HepG2 (cell line): ENCODE results near the gene NSMCE1. TPM values are rescaled to one million over a fixed set of nuclear protein-coding genes. Genes with fewer than 3 reads are reported as not detected.

ENCODE experiments used
- ATF7 ChIP-seq, 2 experiments: fragments of 450-650 bp in 1 of 2; sonication (generic) in 1 of 2; formaldehyde crosslinking in 1 of 2; IDR thresholded peaks; 2 replicates each; pipeline versions ENCODE4 v1.4.0 to v1.6.1; 2016 to 2020; ENCODE audit warnings: antibody characterized with exemption in 1 of 2, mild to moderate bottlenecking in 1 of 2, missing genetic modification reagents in 1 of 2
- BHLHE40 ChIP-seq: IDR thresholded peaks from 2 replicates; pipeline ENCODE4 v1.6.1; 2011; ENCODE audit warnings: low read length, improper control_type of control experiment
- FLYWCH1 ChIP-seq: sonication (generic); formaldehyde crosslinking; IDR thresholded peaks from 2 replicates; pipeline ENCODE4 v1.8.1; 2023; ENCODE audit warnings: mild to moderate bottlenecking, missing genetic modification reagents
- HCFC1 ChIP-seq: fragments of 150-350 bp; IDR thresholded peaks from 2 replicates; pipeline ENCODE4 v1.6.1; 2014; ENCODE audit warnings: low read depth, low read length
- HOMEZ ChIP-seq: IDR thresholded peaks from 2 replicates; pipeline ENCODE4 v1.6.1; 2016; ENCODE audit warnings: low read depth
- MIXL1 ChIP-seq: IDR thresholded peaks from 2 replicates; pipeline ENCODE4 v1.6.1; 2016
- NCOA2 ChIP-seq: sonication (generic); formaldehyde crosslinking; IDR thresholded peaks from 2 replicates; pipeline ENCODE4 v1.8.0; 2022; ENCODE audit warnings: inconsistent platforms
- NR2F1 ChIP-seq, 2 experiments: fragments of 450-650 bp in 1 of 2; formaldehyde crosslinking in 1 of 2; IDR thresholded peaks; 2 replicates each; pipeline versions ENCODE4 v1.5.0 to v1.6.1; 2016 to 2020; ENCODE audit warnings: mild to moderate bottlenecking in 1 of 2, missing compliant biosample characterization in 1 of 2, missing genetic modification reagents in 1 of 2, moderate library complexity in 1 of 2
- PRDM10 ChIP-seq: sonication (generic); formaldehyde crosslinking; IDR thresholded peaks from 2 replicates; pipeline ENCODE4 v1.4.0; 2020; ENCODE audit warnings: low read depth, missing genetic modification reagents
- RFX5 ChIP-seq: IDR thresholded peaks from 2 replicates; pipeline ENCODE4 v1.6.1; 2011; ENCODE audit warnings: low read depth, low read length, improper control_type of control experiment
- TBX2 ChIP-seq: sonication (generic); formaldehyde crosslinking; IDR thresholded peaks from 2 replicates; pipeline ENCODE4 v1.5.0; 2020; ENCODE audit warnings: missing genetic modification reagents, mild to moderate bottlenecking, borderline replicate concordance
- ZBTB7A ChIP-seq: sonication (generic); formaldehyde crosslinking; IDR thresholded peaks from 2 replicates; pipeline ENCODE4 v1.8.0; 2022; ENCODE audit warnings: mild to moderate bottlenecking, missing genetic modification reagents
- ZHX2 ChIP-seq, 2 experiments: sonication (generic) in 1 of 2; formaldehyde crosslinking in 1 of 2; IDR thresholded peaks; 2 replicates each; pipeline versions ENCODE4 v1.6.1 to v1.9.0; 2014 to 2022; ENCODE audit warnings: antibody characterized with exemption in 1 of 2, borderline replicate concordance in 1 of 2, inconsistent platforms in 1 of 2, low read depth in 1 of 2, missing genetic modification reagents in 1 of 2
- ZKSCAN8 ChIP-seq: IDR thresholded peaks from 2 replicates; pipeline ENCODE4 v1.6.1; 2016; ENCODE audit warnings: borderline replicate concordance, missing genetic modification reagents, missing compliant biosample characterization
- ZNF143 ChIP-seq: sonication (generic); formaldehyde crosslinking; IDR thresholded peaks from 2 replicates; pipeline ENCODE4 v1.4.0; 2020; ENCODE audit warnings: missing genetic modification reagents
- ZNF207 ChIP-seq: fragments of 450-650 bp; IDR thresholded peaks from 2 replicates; pipeline ENCODE4 v1.6.1; 2016; ENCODE audit warnings: antibody characterized with exemption, borderline replicate concordance
- polyA plus RNA-seq, 8 experiments: library from polyadenylated mRNA; depleted of rRNA in 3 of 8; stranded (reverse) in 7 of 8; unstranded in 1 of 8; fragments of >200 nt; fragmentation: Illumina TruSeq in 4 of 8; extraction: Trizol in 4 of 8; gene quantifications; 2 replicates each; pipeline versions ENCODE4 v1.2.1 to v1.2.3, GENCODE V29; 2011 to 2016; ENCODE audit warnings: low read depth in 4 of 8, missing spikeins in 1 of 8, mixed read lengths in 1 of 8; ENCODE audit not compliant: insufficient read depth in 1 of 8
- total RNA-seq, 5 experiments: library from RNA; depleted of rRNA; stranded (reverse); fragments of >200 nt; fragmentation: Illumina TruSeq; extraction: Trizol; gene quantifications; 2 replicates each; pipeline ENCODE4 v1.2.3, GENCODE V29; 2016; ENCODE audit warnings: low read depth in 1 of 5

NSMCE1 gene
- total and polyA plus RNA-seq, 2 of the 13 experiments (the other 11 are each of a cell fraction or from before 2014, with no cell fraction given) = 42.7 to 52.9 TPM

- TF ChIP-seq PRDM10 (CRISPR knock-in tag) = peak; percentile 42; the same call in 1 of the 2 replicates
- TF ChIP-seq HCFC1 = no peak
- no peak for TF ChIP-seq TBX2 (CRISPR knock-in tag)
- TF ChIP-seq NR2F1 (CRISPR knock-in tag; IDR thresholded peaks at IDR 0.05) = peak in 1 of 2 experiments; percentile 38; a peak in 1 of 4 replicates
- peak; percentile 81 for TF ChIP-seq HOMEZ (CRISPR knock-in tag)
- TF ChIP-seq NCOA2 (CRISPR knock-in tag) = peak; percentile 41; the same call in 1 of the 2 replicates
- TF ChIP-seq ZBTB7A = no peak
- TF ChIP-seq BHLHE40 = no peak
- no peak for TF ChIP-seq ZHX2 (IDR thresholded peaks at IDR 0.05; ENCODE audit: low read depth)
- no peak for TF ChIP-seq ZHX2 (CRISPR knock-in tag; IDR thresholded peaks at IDR 0.05; ENCODE audit: borderline replicate concordance)
- TF ChIP-seq FLYWCH1 (CRISPR knock-in tag) = no peak
- TF ChIP-seq MIXL1 (CRISPR knock-in tag) = peak; percentile 74
- no peak for TF ChIP-seq ATF7 (IDR thresholded peaks at IDR 0.05)
- no peak for TF ChIP-seq ATF7 (CRISPR knock-in tag; IDR thresholded peaks at IDR 0.05)
- no peak for TF ChIP-seq RFX5
- no peak for TF ChIP-seq ZNF143
- TF ChIP-seq ZKSCAN8 (CRISPR knock-in tag) = peak; percentile 63; the same call in 1 of the 2 replicates
- TF ChIP-seq ZNF207 = no peak
These were observed 953 bp upstream of the NSMCE1 start (continued) for GRCh38 chr16:27269300-27270150.
